ENCODE measurements around the gene MN1.

MN1 gene

DNA sequence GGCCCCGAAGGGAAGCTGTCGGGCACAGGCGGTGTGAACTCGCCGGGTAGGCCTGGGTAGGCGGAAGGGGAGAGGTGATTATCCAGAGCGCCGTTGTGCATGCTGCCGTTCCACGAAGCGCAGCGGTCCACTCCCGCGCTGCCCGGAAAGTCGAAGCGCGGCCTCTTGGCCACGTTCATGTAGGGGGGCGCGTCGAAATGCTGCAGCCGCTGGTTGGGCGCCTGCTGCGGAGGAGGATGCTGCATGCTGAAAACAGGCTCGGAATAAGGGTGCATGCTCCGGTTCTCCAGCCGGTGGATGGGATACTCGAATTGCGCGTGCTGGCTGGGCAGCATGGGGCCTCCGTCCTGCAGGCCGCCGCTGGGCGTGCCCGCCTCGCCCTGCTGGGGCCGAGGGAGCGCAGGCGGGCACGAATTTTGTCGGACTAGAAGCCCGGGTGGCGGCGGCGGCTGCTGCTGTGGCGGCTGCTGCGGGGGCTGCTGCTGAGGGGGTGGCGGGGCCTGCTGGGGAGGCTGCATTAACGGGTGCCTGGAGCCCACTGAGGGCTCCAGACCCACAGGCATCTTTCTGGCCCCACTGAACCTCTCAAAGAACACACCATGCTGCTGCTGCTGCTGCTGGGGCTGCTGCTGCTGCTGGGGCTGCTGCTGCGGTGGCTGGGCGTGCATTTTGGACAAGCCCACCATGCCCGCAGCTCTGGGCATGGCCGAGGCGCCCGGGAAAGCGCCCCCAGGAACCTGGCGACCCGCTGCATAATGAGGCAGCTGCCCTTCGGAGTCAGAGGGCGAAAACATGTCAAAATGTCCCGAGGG is 2.3 kb downstream of the MN1 start:
- DNase-seq (ENCODE audit: low spot score) = no peak

GRCh38 chr22:27798511-27799014 is 3.0 kb downstream of the MN1 start:
- no peak for DNase-seq (ENCODE audit: low spot score)

DNA sequence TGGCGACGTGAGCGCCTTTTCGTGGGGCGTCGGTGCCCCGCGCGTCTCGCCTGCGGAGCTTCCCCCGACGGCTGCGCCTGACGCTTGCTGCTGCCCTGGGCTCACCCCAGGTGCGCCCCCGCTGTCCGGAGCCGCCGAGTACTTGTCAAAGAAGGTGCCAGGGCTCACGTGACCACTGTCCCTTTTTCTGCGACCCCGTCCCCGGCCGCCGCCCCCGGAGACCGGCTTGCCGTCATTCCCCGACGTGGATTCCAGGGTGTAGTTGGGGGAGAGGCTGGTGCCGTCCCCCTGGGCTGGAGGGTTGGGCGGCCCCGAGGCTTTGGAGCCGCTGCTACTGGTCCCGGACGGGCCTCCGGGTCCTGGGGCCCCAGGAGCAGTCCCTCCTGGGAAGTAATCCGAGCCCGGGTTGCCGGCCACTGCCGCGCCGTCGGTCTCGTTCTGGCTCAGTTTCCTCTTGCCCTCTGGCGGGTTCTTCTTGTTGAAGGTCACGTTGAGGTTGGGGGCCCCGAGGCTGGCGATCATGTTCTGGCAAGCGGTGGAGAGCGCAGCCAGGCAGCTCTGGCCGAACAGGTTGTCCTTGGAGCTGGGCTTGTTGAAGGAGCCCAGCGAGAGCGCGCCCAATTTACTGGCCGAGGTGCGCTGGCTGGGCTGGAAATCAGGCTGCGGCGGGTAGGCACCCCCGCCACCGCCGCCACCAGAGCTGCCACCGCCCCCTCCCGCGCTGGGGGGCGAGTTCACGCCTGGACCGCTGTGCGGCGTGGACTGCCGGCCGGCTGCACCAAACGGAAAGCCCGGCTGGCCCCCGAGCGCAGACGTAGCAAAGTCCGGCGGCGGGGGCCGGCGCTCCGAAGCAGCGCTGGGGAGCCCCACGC is 3.8 kb downstream of the MN1 start:
- no peak for DNase-seq (ENCODE audit: low spot score)

- no peak for DNase-seq (ENCODE audit: low spot score)
These were observed 4.6 kb downstream of the MN1 start for GRCh38 chr22:27796829-27797519.

DNA sequence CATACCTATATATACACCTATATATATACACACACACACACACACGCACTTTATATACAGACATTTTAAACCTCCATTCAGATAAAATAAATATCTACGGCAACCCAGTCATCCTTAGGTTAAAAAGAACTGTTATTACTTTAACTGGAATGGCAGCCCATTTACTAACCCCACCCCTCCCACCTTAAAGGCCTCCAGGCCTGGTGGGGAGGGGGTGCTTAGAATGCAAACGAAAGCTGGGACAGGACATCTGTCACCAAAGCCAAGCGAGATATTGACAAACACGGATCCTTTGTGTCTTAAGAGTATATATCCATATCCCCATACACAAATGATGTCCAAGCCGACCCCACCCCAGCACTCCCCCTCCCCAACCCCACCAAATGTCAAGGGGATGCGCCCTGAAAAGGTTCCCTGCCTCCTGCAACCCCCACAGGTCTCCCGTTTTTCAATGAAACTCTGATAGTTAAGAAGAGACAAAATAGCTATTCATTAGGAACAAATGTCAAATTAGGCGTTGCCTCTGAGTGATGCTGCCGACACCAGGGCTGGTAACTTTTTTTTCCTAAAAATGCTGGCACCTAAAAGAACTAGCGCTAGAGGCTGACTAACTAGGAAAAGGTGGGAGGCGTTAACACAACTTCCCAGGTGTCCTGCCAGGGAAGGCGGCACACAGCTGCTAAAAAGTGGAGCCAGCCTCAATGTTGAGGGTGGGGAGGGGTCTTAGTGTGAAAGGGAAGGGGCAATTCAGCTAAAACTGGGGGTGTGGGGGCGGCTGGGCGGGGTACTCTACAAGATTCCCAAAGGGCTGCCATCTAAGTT is 5.6 kb downstream of the MN1 start:
- no peak for DNase-seq (ENCODE audit: low spot score)

DNA sequence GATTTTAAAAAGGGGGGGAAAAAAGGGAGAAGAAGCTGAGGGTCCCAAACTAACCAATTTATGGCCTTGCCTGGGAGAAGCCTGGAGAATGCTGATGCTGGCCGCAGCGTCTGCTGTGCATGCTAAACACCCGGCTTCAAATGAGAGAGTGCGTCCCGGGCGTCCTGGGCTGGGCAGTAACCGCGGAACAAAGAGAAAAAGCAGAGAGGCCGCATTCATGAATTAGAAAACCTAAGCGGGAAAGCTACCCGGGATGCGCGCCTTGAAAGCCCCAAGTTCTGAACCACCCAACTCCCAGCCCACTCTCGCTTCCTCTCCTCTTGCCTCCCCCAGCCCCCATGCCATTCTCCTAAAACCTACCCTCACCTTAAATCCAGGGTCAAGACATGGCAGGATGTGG is 6.5 kb downstream of the MN1 start:
- DNase-seq (ENCODE audit: low spot score) = no peak

DNA sequence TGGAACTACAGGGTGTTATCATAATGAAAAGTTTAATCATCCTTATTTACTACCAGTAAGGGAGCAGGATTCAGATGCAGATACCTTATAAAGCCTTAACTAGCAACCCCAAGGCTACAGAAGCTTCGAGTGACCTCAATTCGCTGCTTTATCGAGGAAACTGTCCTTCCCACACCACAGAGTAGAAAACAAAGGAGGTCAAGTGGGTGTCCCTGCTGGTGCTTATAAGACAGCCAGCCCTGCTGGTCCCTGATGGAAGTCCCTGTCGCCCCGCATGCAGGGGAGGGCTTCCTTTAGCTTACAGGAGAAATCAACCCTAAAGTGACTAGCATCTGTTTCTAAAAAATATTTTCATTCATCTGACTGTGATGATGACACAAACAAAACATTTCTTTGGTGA is 7.3 kb downstream of the MN1 start:
- no peak for DNase-seq (ENCODE audit: low spot score)

DNA sequence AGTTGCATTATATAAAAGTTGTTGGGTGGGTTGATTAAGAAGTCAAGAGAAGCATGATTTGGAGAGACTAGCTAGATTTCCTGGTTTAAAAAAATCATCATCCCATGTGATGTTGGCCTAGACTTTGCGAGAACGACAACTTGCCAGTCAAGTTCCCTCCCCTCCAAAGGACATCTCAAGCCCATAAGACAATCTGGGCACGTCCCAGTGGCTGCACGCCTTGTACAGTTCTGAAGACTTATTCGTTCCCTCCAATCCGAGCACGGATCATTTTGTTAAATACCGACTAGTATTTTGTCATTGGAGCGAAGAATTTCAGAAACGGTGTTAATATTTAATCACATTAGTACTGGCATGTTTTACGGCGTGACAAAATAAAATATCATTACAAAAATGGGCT is 8.0 kb downstream of the MN1 start:
- DNase-seq (ENCODE audit: low spot score) = no peak

- DNase-seq (ENCODE audit: low spot score) = no peak
These were observed 8.9 kb downstream of the MN1 start for GRCh38 chr22:27792452-27793161.

GRCh38 chr22:27791859-27792241 is 9.7 kb downstream of the MN1 start:
- no peak for DNase-seq (ENCODE audit: low spot score)

DNA sequence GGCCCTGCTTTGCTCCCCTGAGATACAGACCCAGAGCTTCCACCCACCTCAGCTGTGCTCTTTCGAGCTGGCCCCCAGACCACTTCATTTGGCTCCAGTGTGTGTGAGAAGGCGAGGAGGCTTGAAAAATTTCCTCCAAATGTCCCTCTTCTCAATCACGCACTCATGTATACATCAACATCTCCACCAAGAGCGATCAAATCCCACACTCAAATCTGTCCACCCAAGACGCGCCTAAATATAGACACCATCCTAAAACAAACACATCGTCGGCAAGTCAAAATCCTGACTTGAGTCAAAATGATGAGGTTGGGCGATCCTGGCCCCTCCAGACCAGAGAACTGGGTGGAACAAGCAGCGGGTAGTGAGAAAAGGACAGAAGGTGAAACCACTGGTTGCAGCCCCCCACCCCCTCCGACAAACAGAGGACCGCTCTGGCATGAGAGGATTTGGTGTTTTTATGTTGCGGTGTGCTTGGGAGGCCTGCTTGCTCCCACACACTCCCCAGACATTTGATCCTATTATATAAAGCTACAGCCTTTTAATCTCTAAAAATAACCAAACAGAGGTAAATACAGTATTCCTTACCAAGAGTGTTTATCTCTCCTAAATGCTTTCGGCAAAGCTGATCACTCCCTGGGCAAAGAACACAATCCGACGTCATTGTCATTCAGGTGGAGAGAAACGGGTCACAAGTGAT is 10.2 kb downstream of the MN1 start:
- DNase-seq (ENCODE audit: low spot score) = no peak

GRCh38 chr22:27790376-27791158 is 11.0 kb downstream of the MN1 start:
- no peak for DNase-seq (ENCODE audit: low spot score)

DNA sequence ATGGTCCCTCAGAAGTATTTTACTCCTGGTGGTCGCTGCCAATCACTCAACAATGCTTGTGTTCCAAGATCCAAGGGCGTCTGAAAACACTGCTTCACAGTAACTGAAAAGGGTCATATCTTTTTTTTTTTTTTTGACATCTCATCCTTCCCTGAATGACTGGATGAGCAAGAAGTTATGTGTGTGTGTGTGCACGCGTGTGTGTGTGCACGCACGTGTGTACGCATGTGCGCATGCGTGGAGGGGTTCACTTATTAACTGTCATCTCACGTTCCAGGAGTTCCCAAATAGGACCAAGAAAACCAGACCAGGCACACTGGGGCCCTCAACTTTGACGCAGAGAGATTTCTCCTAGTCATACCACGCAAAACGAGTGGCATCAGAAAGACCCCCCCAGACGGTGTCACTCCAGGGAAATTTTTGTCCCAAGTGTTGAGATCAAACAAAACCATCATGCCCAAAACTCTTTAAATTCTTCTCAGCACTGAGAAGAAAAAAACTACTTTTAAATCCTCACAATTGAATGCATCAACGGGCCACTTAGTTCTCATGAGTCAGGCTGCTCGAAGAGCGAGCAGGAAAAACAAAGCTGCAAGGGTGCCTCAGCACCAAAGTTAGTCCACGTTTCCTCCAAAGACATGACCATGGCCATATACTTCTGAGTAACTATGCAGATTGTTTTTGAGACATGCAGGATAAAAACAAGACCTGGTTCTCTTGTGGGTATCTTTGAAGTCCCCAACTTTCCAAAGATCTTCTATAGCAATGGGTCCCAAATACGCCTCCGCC is 12.9 kb downstream of the MN1 start:
- DNase-seq (ENCODE audit: low spot score) = no peak

GRCh38 chr22:27786965-27787364 is 14.6 kb downstream of the MN1 start:
- no peak for DNase-seq (ENCODE audit: low spot score)

DNA sequence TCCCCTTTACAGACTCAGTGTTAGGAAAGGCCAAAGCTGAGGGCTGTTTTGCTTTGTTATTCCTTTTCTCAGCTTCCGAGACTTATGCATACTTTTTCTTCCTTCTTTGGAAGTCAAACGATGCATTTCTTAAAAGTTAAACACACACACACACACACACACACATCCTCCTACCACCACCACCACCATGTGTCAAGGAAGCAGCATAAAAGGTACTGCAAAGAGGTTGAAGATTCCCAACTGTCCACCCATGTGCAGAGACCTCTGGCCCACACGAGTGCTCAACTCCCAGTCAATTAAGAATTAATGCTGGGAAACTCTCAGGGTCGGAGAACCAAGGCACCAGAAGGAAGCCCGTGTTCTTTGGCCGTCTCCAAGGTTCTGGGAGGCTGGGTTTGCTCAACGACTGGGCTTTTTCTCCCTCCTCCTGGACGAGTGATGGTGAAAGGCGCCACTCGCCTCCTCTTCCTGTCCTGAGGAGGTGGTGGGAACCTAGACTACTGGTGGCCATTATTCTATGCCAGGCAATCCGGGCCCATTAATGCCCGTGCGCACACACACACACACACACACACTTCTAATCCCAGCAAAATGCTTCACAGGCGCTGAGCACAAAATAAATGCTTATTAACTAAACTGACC is 15.1 kb downstream of the MN1 start:
- no peak for DNase-seq (ENCODE audit: low spot score)

DNA sequence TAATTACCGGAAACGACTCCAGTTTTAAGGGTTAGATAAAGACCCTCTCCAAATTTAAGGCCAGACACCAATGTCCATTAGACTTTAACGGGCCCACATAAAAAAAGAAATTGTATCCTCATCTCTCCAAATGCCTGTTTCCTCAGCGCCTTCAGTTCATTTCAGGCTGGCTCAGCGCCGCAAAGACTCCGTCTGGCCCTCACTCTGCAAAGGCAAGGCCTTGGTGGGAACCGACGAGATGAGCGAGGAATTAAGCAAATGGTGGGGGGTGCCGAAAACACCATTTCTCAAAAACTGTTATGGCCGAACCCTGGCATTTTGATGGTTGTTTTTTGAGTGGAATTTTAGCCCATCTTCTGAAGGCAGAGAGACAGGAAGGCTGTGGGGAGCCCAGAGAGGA is 15.7 kb downstream of the MN1 start:
- no peak for DNase-seq (ENCODE audit: low spot score)

DNA sequence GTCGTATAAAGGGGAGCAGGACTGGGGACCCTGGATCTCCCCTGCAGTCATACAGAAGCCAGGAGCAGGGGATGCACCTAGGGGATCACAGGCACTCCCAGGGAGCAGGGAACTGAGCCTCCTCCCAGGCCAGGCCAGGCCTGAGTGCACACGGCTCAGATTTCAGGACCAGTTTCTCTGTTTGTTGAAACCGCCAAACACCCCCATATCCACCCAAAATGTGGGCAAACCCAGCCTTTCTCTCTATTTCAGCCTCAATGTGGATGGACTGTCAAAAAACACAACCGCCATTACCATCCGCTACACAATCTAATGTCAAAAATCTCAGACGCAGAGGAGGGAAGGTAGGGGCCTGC is 17.5 kb downstream of the MN1 start:
- DNase-seq (ENCODE audit: low spot score) = no peak

DNA sequence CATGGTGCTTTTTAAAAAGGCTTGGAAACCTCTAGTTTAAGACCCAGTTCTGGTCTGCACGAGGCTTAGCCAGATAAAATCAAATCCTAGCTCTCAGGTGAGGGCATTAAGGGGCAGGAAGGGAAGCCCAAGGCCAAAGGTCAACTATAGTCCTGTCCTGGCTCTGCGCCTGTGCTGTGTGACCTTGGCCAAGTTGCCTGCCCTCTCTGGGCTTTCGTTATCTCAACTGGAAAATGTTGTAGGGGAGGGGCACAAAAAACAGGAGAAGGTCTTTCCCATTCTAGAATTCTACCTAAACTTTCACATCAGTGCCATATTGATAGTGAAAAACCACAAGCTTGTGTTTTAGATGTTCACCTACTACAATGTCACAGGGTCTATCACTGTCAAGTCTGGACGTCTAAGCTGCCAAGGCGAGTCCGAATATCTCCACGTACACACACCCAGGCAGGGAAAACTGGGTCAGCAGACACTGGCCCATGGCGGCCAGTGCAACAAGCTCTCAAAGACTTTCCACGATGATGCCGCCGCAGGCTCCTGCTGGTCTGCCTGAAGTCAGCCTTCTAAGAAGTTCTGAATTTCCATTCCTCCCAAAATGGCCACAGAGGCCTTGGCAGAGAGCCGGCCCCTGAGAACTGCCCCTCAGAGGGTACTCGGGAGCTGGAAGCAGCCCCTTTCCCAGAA is 18.0 kb downstream of the MN1 start:
- no peak for DNase-seq (ENCODE audit: low spot score)
